CD4-positive, alpha-beta T cell (primary cell): Measurements from ENCODE around the gene MED27. TPM values are rescaled to one million over a fixed set of nuclear protein-coding genes. Genes with fewer than 3 reads are reported as not detected.

Experiments
- ATAC-seq: fragments of 200-7000 bp; cut with Tn5 transposase; one replicate; pipeline ENCODE4 v1.10.0; 2022; ENCODE audit warnings: mild to moderate bottlenecking; ENCODE audit not compliant: poor library complexity
- CTCF ChIA-PET: fragments of 350-600 bp; sonication (Branson Sonifier 250); formaldehyde crosslinking; loops from one replicate; lab custom pipeline; 2021; ENCODE audit warnings: antibody characterized with exemption, inconsistent platforms; lab: Charles Lee
- POLR2A ChIA-PET: fragments of 350-600 bp; sonication (Branson Sonifier 250); formaldehyde crosslinking; loops from one replicate; lab custom pipeline; 2021; ENCODE audit warnings: antibody characterized with exemption, inconsistent platforms; lab: Charles Lee
- DNase-seq, 14 experiments: peaks; one replicate each; pipeline ENCODE4 v3.0.0-alpha.2; 2013 to 2020; ENCODE audit warnings: mixed read lengths in 2 of 14
- H3K27ac ChIP-seq, 2 donors: one replicate each; pipeline versions ENCODE4 v1.5.1 to v1.7.0; 2013; ENCODE audit warnings: low read length in 2 of 2, low read depth in 1 of 2, mild to moderate bottlenecking in 1 of 2
- H3K27me3 ChIP-seq, 2 experiments: 1 replicate in 1 of 2; 2 replicates in 1 of 2; pipeline versions ENCODE4 v1.6.1 to v1.7.0; 2013; ENCODE audit warnings: low read length in 2 of 2, control low read depth in 1 of 2, mild to moderate bottlenecking in 1 of 2, moderate library complexity in 1 of 2; ENCODE audit not compliant: insufficient read depth in 2 of 2, control insufficient read depth in 1 of 2
- H3K36me3 ChIP-seq: one replicate; pipeline ENCODE4 v1.6.1; 2013; ENCODE audit warnings: low read length, control low read depth; ENCODE audit not compliant: insufficient read depth
- H3K4me1 ChIP-seq: one replicate; pipeline ENCODE4 v1.6.1; 2013; ENCODE audit warnings: low read length, control low read depth; ENCODE audit not compliant: insufficient read depth
- H3K4me3 ChIP-seq: one replicate; pipeline ENCODE4 v1.5.1; 2013; ENCODE audit warnings: mild to moderate bottlenecking, low read length, moderate library complexity
- H3K9me3 ChIP-seq, 2 experiments: 1 replicate in 1 of 2; 2 replicates in 1 of 2; pipeline versions ENCODE4 v1.6.1 to v1.7.0; 2013; ENCODE audit warnings: low read length in 2 of 2, mild to moderate bottlenecking in 2 of 2, control low read depth in 1 of 2, moderate library complexity in 1 of 2; ENCODE audit not compliant: control insufficient read depth in 1 of 2, insufficient read depth in 1 of 2
- H3K27ac Mint-ChIP-seq: one replicate; pipeline ENCODE4 v1.8.0; 2020; ENCODE audit warnings: mixed read lengths
- H3K27me3 Mint-ChIP-seq: one replicate; pipeline ENCODE4 v1.8.0; 2021; ENCODE audit warnings: mixed read lengths
- H3K36me3 Mint-ChIP-seq: one replicate; pipeline ENCODE4 v1.8.0; 2021; ENCODE audit warnings: low read depth, mixed read lengths
- H3K4me1 Mint-ChIP-seq: one replicate; pipeline ENCODE4 v1.8.0; 2021; ENCODE audit warnings: low read depth, mixed read lengths
- H3K4me3 Mint-ChIP-seq: one replicate; pipeline ENCODE4 v1.8.0; 2020; ENCODE audit warnings: mild to moderate bottlenecking, mixed read lengths
- H3K9me3 Mint-ChIP-seq: one replicate; pipeline ENCODE4 v1.8.0; 2020; ENCODE audit warnings: mixed read lengths
- intact Hi-C, 2 experiments: fragments of 100-400 bp; cut with DNase I in 1 of 2; cut with micrococcal nuclease in 1 of 2; formaldehyde crosslinking; loops; one replicate each; pipeline versions ENCODE4 v1.15.1 to v1.9.0; 2023 to 2025; cut with DNase I, micrococcal nuclease
- total RNA-seq, 174 experiments: library from RNA in 2 of 174; stranded (reverse) in 2 of 174; gene quantifications; one replicate each; pipeline ENCODE4 v1.2.3 and lab custom pipeline; 2021 to 2026
- TF ChIP-seq, protein P1 (sequence below): fragments of 200-600 bp; IDR thresholded peaks from one replicate; pipeline ENCODE4 v1.8.0; 2022; ENCODE audit warnings: antibody characterized with exemption, mild to moderate bottlenecking

MED27 gene
- total RNA-seq, 2 experiments from 2014 or later: 15.0 to 17.4 TPM

DNA sequence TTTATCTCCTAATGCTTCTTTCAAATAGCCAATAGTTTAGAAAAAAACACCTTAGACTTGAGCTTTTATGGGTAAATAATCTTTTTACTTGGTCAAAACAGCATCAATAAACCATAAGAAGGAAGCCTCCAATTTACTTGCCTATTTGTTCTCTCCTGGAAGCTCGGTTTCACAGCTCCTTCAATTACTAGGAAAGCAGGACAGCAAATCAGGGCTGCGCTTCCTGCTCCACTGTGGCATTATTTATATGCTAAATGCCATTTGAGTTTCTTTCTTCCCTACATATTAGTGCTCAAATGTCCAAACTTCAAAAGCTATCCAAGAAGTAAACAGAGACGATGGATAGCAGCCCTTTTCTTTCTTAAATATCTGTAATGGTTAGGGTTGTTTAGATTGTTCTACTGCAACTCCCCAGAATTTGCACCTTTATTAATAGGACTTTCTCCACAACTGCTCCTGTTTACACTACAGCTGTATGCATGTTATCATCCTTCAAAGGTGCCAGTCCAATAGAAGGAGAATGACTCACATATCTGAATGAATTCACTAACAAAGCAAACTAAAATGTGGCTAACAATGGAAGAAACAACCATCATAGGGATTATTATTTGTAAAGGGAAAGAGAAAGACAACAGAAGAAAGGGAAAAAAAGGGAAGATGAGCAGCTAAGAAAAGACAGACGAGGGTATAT lies 58.7 kb downstream of the MED27 start:
- no peak overlapping the region for H3K4me3 Mint-ChIP-seq
- Histone ChIP-seq H3K27me3 (no peaks in the 10 kb centered on the region), H3K4me3 (no peak overlapping the region), H3K27ac (no peak overlapping the region), H3K36me3 (no peaks in the 10 kb centered on the region), H3K4me1 (no peaks in the 10 kb centered on the region), H3K9me3 (no peaks in the 10 kb centered on the region)
- no peaks in the 10 kb centered on the region for H3K9me3 Mint-ChIP-seq
- ChIA-PET CTCF (interaction anchor here (0.8 kb wide), 1 partner anchor 10 kb away, joined by 3 read pairs; no protein-coding TSS in a partner anchor), POLR2A (no interaction called here)
- no peak for DNase-seq
- no peaks in the 10 kb centered on the region for H3K36me3 Mint-ChIP-seq
- peaks cover 28% of the 10 kb centered on the region for H3K4me1 Mint-ChIP-seq
- TF ChIP-seq, protein P1, sequence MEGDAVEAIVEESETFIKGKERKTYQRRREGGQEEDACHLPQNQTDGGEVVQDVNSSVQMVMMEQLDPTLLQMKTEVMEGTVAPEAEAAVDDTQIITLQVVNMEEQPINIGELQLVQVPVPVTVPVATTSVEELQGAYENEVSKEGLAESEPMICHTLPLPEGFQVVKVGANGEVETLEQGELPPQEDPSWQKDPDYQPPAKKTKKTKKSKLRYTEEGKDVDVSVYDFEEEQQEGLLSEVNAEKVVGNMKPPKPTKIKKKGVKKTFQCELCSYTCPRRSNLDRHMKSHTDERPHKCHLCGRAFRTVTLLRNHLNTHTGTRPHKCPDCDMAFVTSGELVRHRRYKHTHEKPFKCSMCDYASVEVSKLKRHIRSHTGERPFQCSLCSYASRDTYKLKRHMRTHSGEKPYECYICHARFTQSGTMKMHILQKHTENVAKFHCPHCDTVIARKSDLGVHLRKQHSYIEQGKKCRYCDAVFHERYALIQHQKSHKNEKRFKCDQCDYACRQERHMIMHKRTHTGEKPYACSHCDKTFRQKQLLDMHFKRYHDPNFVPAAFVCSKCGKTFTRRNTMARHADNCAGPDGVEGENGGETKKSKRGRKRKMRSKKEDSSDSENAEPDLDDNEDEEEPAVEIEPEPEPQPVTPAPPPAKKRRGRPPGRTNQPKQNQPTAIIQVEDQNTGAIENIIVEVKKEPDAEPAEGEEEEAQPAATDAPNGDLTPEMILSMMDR: no peak
- no peak for ATAC-seq
- no peak overlapping the region for H3K27ac Mint-ChIP-seq
- intact Hi-C loops: no loop called here
- H3K27me3 Mint-ChIP-seq: no peaks in the 10 kb centered on the region

- TF ChIP-seq, protein P1: no peak
- Mint-ChIP-seq H3K4me1 (peaks cover 21% of the 10 kb centered on the region), H3K27ac (no peak overlapping the region), H3K27me3 (no peaks in the 10 kb centered on the region), H3K4me3 (no peak overlapping the region), H3K36me3 (no peaks in the 10 kb centered on the region), H3K9me3 (no peaks in the 10 kb centered on the region)
- H3K9me3 ChIP-seq: no peaks in the 10 kb centered on the region
- intact Hi-C loops: no loop called here
- ChIA-PET POLR2A (no interaction called here), CTCF (no interaction called here)
- no peak for ATAC-seq
- no peak overlapping the region for H3K4me3 ChIP-seq
- H3K4me1 ChIP-seq: no peaks in the 10 kb centered on the region
- no peak overlapping the region for H3K27ac ChIP-seq
- no peak for DNase-seq
- H3K27me3 ChIP-seq: no peaks in the 10 kb centered on the region
- H3K36me3 ChIP-seq: no peaks in the 10 kb centered on the region
Observed at GRCh38 chr9:132020272-132020671, 59.4 kb downstream of the MED27 start.

GRCh38 chr9:132019702-132020101 lies 60.0 kb downstream of the MED27 start:
- Mint-ChIP-seq H3K27me3 (no peaks in the 10 kb centered on the region), H3K36me3 (peaks cover 4% of the 10 kb centered on the region), H3K27ac (no peak overlapping the region), H3K4me3 (no peak overlapping the region), H3K4me1 (peaks cover 18% of the 10 kb centered on the region), H3K9me3 (no peaks in the 10 kb centered on the region)
- Histone ChIP-seq H3K27ac (no peak overlapping the region), H3K27me3 (no peaks in the 10 kb centered on the region), H3K9me3 (no peaks in the 10 kb centered on the region), H3K4me3 (no peak overlapping the region), H3K36me3 (no peaks in the 10 kb centered on the region), H3K4me1 (no peaks in the 10 kb centered on the region)
- intact Hi-C loops: no loop called here
- DNase-seq: no peak
- TF ChIP-seq, protein P1: no peak
- POLR2A ChIA-PET: no interaction called here
- no peak for ATAC-seq
- CTCF ChIA-PET: no interaction called here
